CD8-positive, alpha-beta memory T cell (primary cell): Measurements from ENCODE around the gene CTNNA3. TPM values are rescaled to one million over a fixed set of nuclear protein-coding genes. Genes with fewer than 3 reads are reported as not detected.

Source experiments
- CTCF ChIA-PET: fragments of 350-600 bp; sonication (Branson Sonifier 250); formaldehyde crosslinking; loops from one replicate; lab custom pipeline; 2021; ENCODE audit warnings: antibody characterized with exemption; lab: Charles Lee
- POLR2A ChIA-PET: fragments of 350-600 bp; sonication (Branson Sonifier 250); formaldehyde crosslinking; loops from one replicate; lab custom pipeline; 2021; ENCODE audit warnings: antibody characterized with exemption; lab: Charles Lee
- DNase-seq, 5 donors: peaks; one replicate each; pipeline versions ENCODE4 v3.0.0 to v3.0.0-alpha.2; 2020 to 2022; ENCODE audit warnings: mixed read lengths in 1 of 5
- H3K27ac ChIP-seq: one replicate; pipeline ENCODE4 v1.7.0; 2013; ENCODE audit warnings: low read depth, mild to moderate bottlenecking, low read length, moderate library complexity
- H3K27me3 ChIP-seq: 2 replicates; pipeline ENCODE4 v1.7.0; 2013; ENCODE audit warnings: low read length, mild to moderate bottlenecking; ENCODE audit not compliant: insufficient read depth, poor library complexity, severe bottlenecking
- H3K36me3 ChIP-seq: 2 replicates; pipeline ENCODE4 v1.7.0; 2013; ENCODE audit warnings: mild to moderate bottlenecking, low read length, moderate library complexity; ENCODE audit not compliant: insufficient read depth
- H3K4me1 ChIP-seq: 2 replicates; pipeline ENCODE4 v1.7.0; 2013; ENCODE audit warnings: mild to moderate bottlenecking, low read length, moderate library complexity; ENCODE audit not compliant: insufficient read depth
- H3K4me3 ChIP-seq: 2 replicates; pipeline ENCODE4 v1.7.0; 2013; ENCODE audit warnings: mild to moderate bottlenecking, low read length
- H3K9me3 ChIP-seq: 2 replicates; pipeline ENCODE4 v1.7.0; 2013; ENCODE audit warnings: mild to moderate bottlenecking, low read length
- H3K27ac Mint-ChIP-seq, 8 donors: one replicate each; pipeline ENCODE4 v1.8.0; 2020 to 2021; ENCODE audit warnings: mixed read lengths in 8 of 8, mild to moderate bottlenecking in 6 of 8, inconsistent platforms in 3 of 8, moderate library complexity in 3 of 8
- H3K27me3 Mint-ChIP-seq, 2 donors: one replicate each; pipeline ENCODE4 v1.8.0; 2020 to 2021; ENCODE audit warnings: mixed read lengths in 2 of 2, mild to moderate bottlenecking in 1 of 2, moderate library complexity in 1 of 2
- H3K36me3 Mint-ChIP-seq, 3 donors: one replicate each; pipeline ENCODE4 v1.8.0; 2020 to 2021; ENCODE audit warnings: mixed read lengths in 3 of 3, inconsistent platforms in 1 of 3, mild to moderate bottlenecking in 1 of 3
- H3K4me1 Mint-ChIP-seq, 3 donors: one replicate each; pipeline ENCODE4 v1.8.0; 2020 to 2021; ENCODE audit warnings: mixed read lengths in 3 of 3, inconsistent platforms in 1 of 3, mild to moderate bottlenecking in 1 of 3
- H3K4me3 Mint-ChIP-seq, 7 donors: one replicate each; pipeline ENCODE4 v1.8.0; 2020 to 2021; ENCODE audit warnings: mixed read lengths in 7 of 7, mild to moderate bottlenecking in 6 of 7, moderate library complexity in 4 of 7, inconsistent platforms in 2 of 7
- H3K9me3 Mint-ChIP-seq, 5 donors: one replicate each; pipeline ENCODE4 v1.8.0; 2020 to 2022; ENCODE audit warnings: mixed read lengths in 5 of 5, mild to moderate bottlenecking in 3 of 5, moderate library complexity in 2 of 5, inconsistent platforms in 1 of 5
- polyA plus RNA-seq: library from polyadenylated mRNA; unstranded; fragments of 300-500 nt; fragmentation: Illumina TruSeq; gene quantifications from one replicate; pipeline ENCODE4 v1.2.3, GENCODE V29; 2021
- total RNA-seq, 2 experiments: library from RNA; stranded (reverse); gene quantifications; one replicate each; pipeline ENCODE4 v1.2.3, GENCODE V29; 2021

The CTNNA3 gene
- total and polyA plus RNA-seq, 3 experiments from 2014 or later: 0.92 TPM; not detected in 2

GRCh38 chr10:67331121-67331910 is 364.7 kb downstream of the CTNNA3 start:
- no peak overlapping the region for H3K27ac ChIP-seq
- Mint-ChIP-seq H3K4me1 (no peaks in the 10 kb centered on the region), H3K36me3 (no peaks in the 10 kb centered on the region), H3K4me3 (no peak overlapping the region), H3K9me3 (peaks cover 0 to 7% (median 2%) of the 10 kb centered on the region in 5 donors), H3K27ac (no peak overlapping the region), H3K27me3 (peaks cover 0 to 2% of the 10 kb centered on the region in 2 donors)
- H3K4me3 ChIP-seq: no peak overlapping the region
- POLR2A ChIA-PET: no interaction called here
- no peaks in the 10 kb centered on the region for H3K27me3 ChIP-seq
- no peaks in the 10 kb centered on the region for H3K36me3 ChIP-seq
- no peak for DNase-seq
- no peaks in the 10 kb centered on the region for H3K9me3 ChIP-seq
- CTCF ChIA-PET: no interaction called here
- H3K4me1 ChIP-seq: no peaks in the 10 kb centered on the region

DNA sequence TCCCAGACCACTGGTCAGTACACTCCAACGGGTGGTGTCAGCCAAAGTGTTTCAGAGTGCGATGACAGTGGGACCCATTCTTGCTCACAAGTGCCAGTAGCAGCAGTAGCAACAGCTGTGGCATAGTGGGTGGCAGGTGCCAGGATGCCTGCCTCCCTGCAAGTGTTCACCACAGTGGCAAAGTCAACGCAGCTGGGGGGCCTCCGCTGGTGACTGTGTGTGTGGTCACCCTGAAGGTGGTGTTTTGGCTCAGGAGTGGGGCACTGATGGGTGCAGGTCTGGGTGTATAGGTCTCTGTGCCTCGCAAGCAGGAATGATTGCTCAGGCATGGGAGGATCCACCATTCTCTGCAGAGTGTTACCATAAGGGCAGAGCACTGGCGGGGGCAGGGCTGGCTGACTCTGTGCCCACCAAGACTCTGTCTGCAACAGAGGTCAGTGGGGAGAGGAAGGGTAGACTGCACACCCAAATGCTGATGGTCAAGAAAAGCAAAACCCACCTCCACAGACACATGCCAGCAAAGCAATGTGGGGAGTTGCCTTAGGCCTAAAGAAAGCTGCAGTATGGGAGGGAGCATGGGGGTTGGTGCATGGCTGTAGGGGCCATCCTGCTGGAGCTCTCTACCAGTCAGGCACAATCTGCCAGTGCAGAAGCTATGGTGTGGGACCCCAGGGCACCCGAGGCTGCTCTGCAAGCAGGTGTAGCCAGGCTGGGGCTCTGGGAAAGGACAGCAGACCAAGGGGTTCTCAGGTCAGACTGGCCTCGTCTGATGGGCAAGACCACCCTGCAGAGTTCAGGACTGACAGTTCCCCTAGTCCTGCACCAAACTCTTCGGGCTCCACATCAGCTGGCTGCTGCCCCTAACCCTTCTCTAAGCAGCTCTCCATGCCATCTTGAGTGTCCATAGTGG is 368.1 kb downstream of the CTNNA3 start:
- Histone ChIP-seq H3K4me1 (no peaks in the 10 kb centered on the region), H3K4me3 (no peak overlapping the region), H3K27ac (no peak overlapping the region), H3K36me3 (no peaks in the 10 kb centered on the region), H3K9me3 (no peaks in the 10 kb centered on the region), H3K27me3 (no peaks in the 10 kb centered on the region)
- Mint-ChIP-seq H3K4me1 (no peaks in the 10 kb centered on the region), H3K9me3 (peaks cover 0 to 29% (median 12%) of the 10 kb centered on the region in 5 donors), H3K27ac (no peak overlapping the region), H3K36me3 (no peaks in the 10 kb centered on the region), H3K27me3 (no peaks in the 10 kb centered on the region), H3K4me3 (no peak overlapping the region)
- ChIA-PET CTCF (no interaction called here), POLR2A (no interaction called here)
- DNase-seq: no peak

DNA sequence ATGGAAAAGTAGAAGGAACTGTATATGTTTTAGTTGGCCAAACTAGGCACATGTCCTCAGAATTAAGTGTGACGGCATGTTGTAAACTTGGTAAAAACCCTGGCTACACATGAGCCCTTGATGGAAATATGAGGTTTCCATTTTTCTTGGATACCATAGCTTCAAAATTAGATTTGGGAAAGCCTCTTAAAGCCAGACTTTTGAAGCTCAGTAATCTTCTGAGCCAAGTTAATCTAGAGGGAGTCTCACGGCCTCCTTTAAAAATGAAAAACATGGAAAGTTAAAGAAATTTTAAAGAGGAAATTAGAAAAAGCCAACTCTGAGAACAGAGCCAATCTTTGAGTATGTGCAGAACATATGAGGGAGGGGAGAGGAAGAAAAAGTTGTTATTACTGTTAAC is 376.0 kb downstream of the CTNNA3 start:
- Mint-ChIP-seq H3K9me3 (peaks cover 0 to 17% (median 7%) of the 10 kb centered on the region in 5 donors), H3K4me1 (no peaks in the 10 kb centered on the region)

GRCh38 chr10:67308912-67309311 is 387.1 kb downstream of the CTNNA3 start:
- ChIA-PET CTCF (no interaction called here), POLR2A (no interaction called here)
- Mint-ChIP-seq H3K4me3 (no peak overlapping the region), H3K9me3 (peaks cover 2 to 17% (median 9%) of the 10 kb centered on the region in 5 donors), H3K27me3 (no peaks in the 10 kb centered on the region), H3K36me3 (no peaks in the 10 kb centered on the region), H3K27ac (no peak overlapping the region), H3K4me1 (no peaks in the 10 kb centered on the region)
- DNase-seq: no peak
- Histone ChIP-seq H3K27ac (no peak overlapping the region), H3K36me3 (no peaks in the 10 kb centered on the region), H3K4me1 (no peaks in the 10 kb centered on the region), H3K9me3 (no peaks in the 10 kb centered on the region), H3K27me3 (no peaks in the 10 kb centered on the region), H3K4me3 (no peak overlapping the region)

More for the DNA sequence above, 376.0 kb downstream of the CTNNA3 start:
- ChIA-PET POLR2A (no interaction called here), CTCF (no interaction called here)
- Histone ChIP-seq H3K27ac (no peak overlapping the region), H3K36me3 (no peaks in the 10 kb centered on the region), H3K27me3 (no peaks in the 10 kb centered on the region), H3K4me1 (no peaks in the 10 kb centered on the region), H3K9me3 (no peaks in the 10 kb centered on the region), H3K4me3 (no peak overlapping the region)
- Mint-ChIP-seq H3K36me3 (no peaks in the 10 kb centered on the region), H3K4me3 (no peak overlapping the region), H3K27me3 (peaks cover 0 to 3% of the 10 kb centered on the region in 2 donors), H3K27ac (no peak overlapping the region)
- no peak for DNase-seq

DNA sequence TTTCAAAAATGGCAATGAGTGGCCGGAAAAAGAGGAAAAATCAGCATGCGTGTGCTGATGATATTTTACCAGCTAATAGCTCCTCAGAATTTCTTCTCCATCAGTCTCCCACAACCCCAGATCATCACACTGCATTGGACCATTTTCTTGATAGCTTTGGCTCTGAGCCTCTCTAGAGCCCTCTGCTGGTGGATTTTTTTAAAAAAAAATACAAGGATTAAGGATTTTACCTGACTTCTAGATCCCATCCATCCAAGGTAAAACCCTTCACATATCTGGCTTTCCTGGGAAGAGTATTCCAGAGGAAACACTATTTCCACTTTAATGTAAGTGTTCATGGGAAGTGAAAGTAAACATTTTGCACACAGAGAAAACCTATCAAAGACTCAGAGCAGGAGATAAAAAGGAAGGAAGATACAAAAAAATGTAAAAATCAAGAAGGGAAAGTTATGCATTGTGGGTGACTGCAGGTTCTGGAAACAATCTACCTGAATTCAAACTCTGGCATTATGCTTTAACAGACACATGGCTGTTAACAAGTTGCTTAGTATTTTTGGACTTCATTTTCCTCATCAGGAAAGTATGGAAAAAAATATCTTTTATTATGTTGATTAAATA is 389.3 kb downstream of the CTNNA3 start:
- no peaks in the 10 kb centered on the region for H3K36me3 ChIP-seq
- ChIA-PET CTCF (no interaction called here), POLR2A (no interaction called here)
- H3K36me3 Mint-ChIP-seq: no peaks in the 10 kb centered on the region
- no peaks in the 10 kb centered on the region for H3K27me3 ChIP-seq
- H3K4me1 ChIP-seq: no peaks in the 10 kb centered on the region
- H3K27ac Mint-ChIP-seq: no peak overlapping the region
- no peaks in the 10 kb centered on the region for H3K9me3 ChIP-seq
- no peak overlapping the region for H3K4me3 Mint-ChIP-seq
- no peak overlapping the region for H3K4me3 ChIP-seq
- no peak overlapping the region for H3K27ac ChIP-seq
- DNase-seq: no peak
- H3K27me3 Mint-ChIP-seq: no peaks in the 10 kb centered on the region
- no peaks in the 10 kb centered on the region for H3K4me1 Mint-ChIP-seq
- peaks cover 2 to 17% (median 9%) of the 10 kb centered on the region in 5 donors for H3K9me3 Mint-ChIP-seq

GRCh38 chr10:67302701-67303100 is 393.3 kb downstream of the CTNNA3 start:
- Histone ChIP-seq H3K9me3 (no peaks in the 10 kb centered on the region), H3K36me3 (no peaks in the 10 kb centered on the region), H3K27me3 (no peaks in the 10 kb centered on the region), H3K4me3 (no peak overlapping the region), H3K4me1 (no peaks in the 10 kb centered on the region), H3K27ac (no peak overlapping the region)
- H3K9me3 Mint-ChIP-seq: peaks cover 0 to 11% (median 4%) of the 10 kb centered on the region in 5 donors
- H3K36me3 Mint-ChIP-seq: no peaks in the 10 kb centered on the region
- no peak overlapping the region for H3K27ac Mint-ChIP-seq
- ChIA-PET CTCF (no interaction called here), POLR2A (no interaction called here)
- DNase-seq: no peak
- H3K27me3 Mint-ChIP-seq: no peaks in the 10 kb centered on the region
- no peak overlapping the region for H3K4me3 Mint-ChIP-seq
- H3K4me1 Mint-ChIP-seq: no peaks in the 10 kb centered on the region

DNA sequence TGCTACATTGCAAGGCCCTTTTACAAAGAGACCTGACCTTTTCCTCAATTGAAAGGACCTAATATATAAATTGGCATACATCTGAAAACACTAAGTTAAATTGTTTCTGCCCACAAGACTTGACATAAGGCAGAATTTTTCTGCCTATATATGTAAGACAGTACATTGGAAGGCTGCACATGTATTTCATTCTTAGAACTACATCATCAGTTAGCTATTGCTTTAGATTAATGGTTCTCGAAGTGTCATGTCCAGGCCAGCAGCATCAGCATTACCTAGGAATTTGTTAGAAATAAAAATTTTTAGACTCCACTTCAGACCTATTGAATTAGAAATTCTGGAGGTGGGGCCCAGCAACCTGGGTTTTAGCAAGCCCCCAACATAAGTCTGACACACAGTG is 396.2 kb downstream of the CTNNA3 start:
- POLR2A ChIA-PET: no interaction called here
- Mint-ChIP-seq H3K36me3 (no peaks in the 10 kb centered on the region), H3K9me3 (peaks cover 0 to 4% (median 3%) of the 10 kb centered on the region in 5 donors), H3K4me1 (no peaks in the 10 kb centered on the region), H3K4me3 (no peak overlapping the region), H3K27ac (no peak overlapping the region), H3K27me3 (no peaks in the 10 kb centered on the region)
- Histone ChIP-seq H3K9me3 (no peaks in the 10 kb centered on the region), H3K36me3 (no peaks in the 10 kb centered on the region), H3K4me1 (no peaks in the 10 kb centered on the region), H3K4me3 (no peak overlapping the region), H3K27ac (no peak overlapping the region), H3K27me3 (no peaks in the 10 kb centered on the region)
- CTCF ChIA-PET: no interaction called here
- no peak for DNase-seq
